Natural killer cell (primary cell): ENCODE results near the gene FBXO34. TPM values are rescaled to one million over a fixed set of nuclear protein-coding genes. Genes with fewer than 3 reads are reported as not detected.

Source experiments
- ATAC-seq, 3 donors: fragments of 150-1000 bp in 2 of 3; fragments of 200-7000 bp in 1 of 3; cut with Tn5 transposase; 1 replicate in 1 of 3; 2 replicates in 2 of 3; pipeline ENCODE4 v1.10.0; 2021; ENCODE audit warnings: mild to moderate bottlenecking in 2 of 3, moderate library complexity in 2 of 3
- DNase-seq, 2 donors: peaks; one replicate each; pipeline versions ENCODE4 v3.0.0 to v3.0.0-alpha.2; 2013 to 2021; ENCODE audit warnings: mixed read lengths in 1 of 2
- H3K27ac ChIP-seq: one replicate; pipeline ENCODE4 v1.5.1; 2013; ENCODE audit warnings: mild to moderate bottlenecking, low read length
- H3K27me3 ChIP-seq: one replicate; pipeline ENCODE4 v1.6.1; 2013; ENCODE audit warnings: low read length; ENCODE audit not compliant: control insufficient read depth, insufficient read depth
- H3K36me3 ChIP-seq: one replicate; pipeline ENCODE4 v1.6.1; 2013; ENCODE audit warnings: low read length; ENCODE audit not compliant: control insufficient read depth, insufficient read depth
- H3K4me1 ChIP-seq: one replicate; pipeline ENCODE4 v1.6.1; 2013; ENCODE audit warnings: low read length; ENCODE audit not compliant: control insufficient read depth, insufficient read depth
- H3K4me3 ChIP-seq: one replicate; pipeline ENCODE4 v1.5.1; 2013; ENCODE audit warnings: low read length
- H3K9me3 ChIP-seq: one replicate; pipeline ENCODE4 v1.6.1; 2013; ENCODE audit warnings: low read length; ENCODE audit not compliant: control insufficient read depth, insufficient read depth
- H3K27ac Mint-ChIP-seq, 2 donors: one replicate each; pipeline ENCODE4 v1.8.0; 2022; ENCODE audit warnings: mild to moderate bottlenecking in 2 of 2, mixed read lengths in 2 of 2, moderate library complexity in 1 of 2
- H3K27me3 Mint-ChIP-seq, 2 donors: one replicate each; pipeline ENCODE4 v1.8.0; 2022; ENCODE audit warnings: low read depth in 2 of 2, mixed read lengths in 2 of 2
- H3K36me3 Mint-ChIP-seq: one replicate; pipeline ENCODE4 v1.8.0; 2022; ENCODE audit warnings: mixed read lengths
- H3K4me1 Mint-ChIP-seq, 2 donors: one replicate each; pipeline ENCODE4 v1.8.0; 2022; ENCODE audit warnings: mixed read lengths in 2 of 2
- H3K4me3 Mint-ChIP-seq: one replicate; pipeline ENCODE4 v1.8.0; 2022; ENCODE audit warnings: mild to moderate bottlenecking, moderate library complexity, mixed read lengths
- H3K9me3 Mint-ChIP-seq, 2 donors: one replicate each; pipeline ENCODE4 v1.8.0; 2022; ENCODE audit warnings: mixed read lengths in 2 of 2
- WGBS: methylation state at CpG from one replicate; pipeline ENCODE4 v1.1.7; 2013; ENCODE audit warnings: missing lambda C conversion rate; ENCODE audit not compliant: insufficient coverage; 5-methylcytosine and 5-hydroxymethylcytosine counted together
- intact Hi-C: fragments of 100-400 bp; cut with micrococcal nuclease; formaldehyde crosslinking; loops from one replicate; pipeline ENCODE4 v1.14.2; 2022
- total RNA-seq, 4 donors: library from RNA; stranded (reverse); fragments of 120-200 nt in 1 of 4; gene quantifications; one replicate each; pipeline versions ENCODE4 v1.2.3 to v1.2.4, GENCODE V29; 2013 to 2022
- TF ChIP-seq, protein P1 (sequence below): fragments of 200-600 bp; IDR thresholded peaks from one replicate; pipeline ENCODE4 v1.8.0; 2022; ENCODE audit warnings: antibody characterized with exemption

The FBXO34 gene, protein sequence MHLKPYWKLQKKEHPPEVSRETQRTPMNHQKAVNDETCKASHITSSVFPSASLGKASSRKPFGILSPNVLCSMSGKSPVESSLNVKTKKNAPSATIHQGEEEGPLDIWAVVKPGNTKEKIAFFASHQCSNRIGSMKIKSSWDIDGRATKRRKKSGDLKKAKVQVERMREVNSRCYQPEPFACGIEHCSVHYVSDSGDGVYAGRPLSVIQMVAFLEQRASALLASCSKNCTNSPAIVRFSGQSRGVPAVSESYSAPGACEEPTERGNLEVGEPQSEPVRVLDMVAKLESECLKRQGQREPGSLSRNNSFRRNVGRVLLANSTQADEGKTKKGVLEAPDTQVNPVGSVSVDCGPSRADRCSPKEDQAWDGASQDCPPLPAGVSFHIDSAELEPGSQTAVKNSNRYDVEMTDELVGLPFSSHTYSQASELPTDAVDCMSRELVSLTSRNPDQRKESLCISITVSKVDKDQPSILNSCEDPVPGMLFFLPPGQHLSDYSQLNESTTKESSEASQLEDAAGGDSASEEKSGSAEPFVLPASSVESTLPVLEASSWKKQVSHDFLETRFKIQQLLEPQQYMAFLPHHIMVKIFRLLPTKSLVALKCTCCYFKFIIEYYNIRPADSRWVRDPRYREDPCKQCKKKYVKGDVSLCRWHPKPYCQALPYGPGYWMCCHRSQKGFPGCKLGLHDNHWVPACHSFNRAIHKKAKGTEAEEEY
- 10 to 100 TPM; 34.7 to 39.3 (median 36.6) TPM for total RNA-seq
- total RNA-seq (2013), result 43.0 TPM

DNA sequence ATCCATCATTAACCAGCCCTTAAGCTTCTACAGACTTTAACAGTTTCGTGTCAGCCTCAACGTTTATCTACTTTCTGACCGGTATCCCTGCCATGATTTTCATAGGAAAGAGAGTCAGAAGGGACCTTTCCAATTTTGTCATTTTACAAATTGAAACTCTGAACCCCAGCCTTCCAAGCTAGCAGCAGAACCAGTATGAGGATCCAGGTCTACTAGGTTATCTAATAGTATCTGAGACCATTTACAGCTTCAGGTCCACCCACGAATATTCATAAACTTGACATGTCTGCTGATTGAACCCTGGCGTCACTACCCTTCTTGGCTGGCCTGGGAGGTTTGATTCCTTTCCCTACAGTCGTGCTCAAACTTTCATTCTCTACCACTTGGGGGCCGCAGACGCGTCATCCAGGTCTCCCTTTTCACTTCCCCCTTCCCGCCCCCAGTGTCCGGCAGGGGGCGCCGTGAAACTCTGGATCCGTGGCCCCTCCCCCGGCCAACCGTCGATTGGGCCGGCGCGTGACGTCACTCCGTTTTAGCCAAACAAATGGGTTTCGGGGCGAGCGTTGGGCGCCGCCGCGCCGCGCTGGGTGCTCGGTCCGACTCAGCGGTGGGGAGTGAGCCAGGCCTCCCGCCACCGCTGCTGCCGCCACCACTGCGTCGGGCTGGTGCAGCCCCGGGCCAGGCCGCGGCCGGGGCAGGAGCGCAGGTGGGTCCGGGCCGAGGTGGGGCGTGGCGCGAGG lies at the start of gene FBXO34:
FBXO34 (plus strand) TSS at position 590 of the 740 bp plus-strand sequence. CDS start 78,970 bp downstream, outside the sequence.
- Histone ChIP-seq H3K9me3 (no peaks in the 10 kb centered on the region), H3K36me3 (no peaks in the 10 kb centered on the region), H3K27me3 (no peaks in the 10 kb centered on the region), H3K27ac (peak within 1 kb of the TSS; percentile 98), H3K4me1 (peaks cover 9% of the 10 kb centered on the region), H3K4me3 (peak within 1 kb of the TSS; percentile 99)
- Mint-ChIP-seq H3K4me1 (peaks cover 33 to 38% of the 10 kb centered on the region in 2 donors), H3K4me3 (peak within 1 kb of the TSS; percentile 92), H3K36me3 (no peaks in the 10 kb centered on the region), H3K27me3 (no peaks in the 10 kb centered on the region), H3K27ac (peak within 1 kb of the TSS; percentile 90 to 94), H3K9me3 (no peaks in the 10 kb centered on the region)
- intact Hi-C loops, result loop anchor here (1.0 to 10.0 kb wide), 3 partner anchors 66 to 216 kb away; partner anchors contain the start of gene MAPK1IP1L
- DNase-seq, result peak; percentile 99 to 100
- 2% methylated on average over 49 of the region's 49 CpGs for WGBS
- ATAC-seq, result peak; percentile 89 to 98 (median 90)
- TF ChIP-seq, protein P1, sequence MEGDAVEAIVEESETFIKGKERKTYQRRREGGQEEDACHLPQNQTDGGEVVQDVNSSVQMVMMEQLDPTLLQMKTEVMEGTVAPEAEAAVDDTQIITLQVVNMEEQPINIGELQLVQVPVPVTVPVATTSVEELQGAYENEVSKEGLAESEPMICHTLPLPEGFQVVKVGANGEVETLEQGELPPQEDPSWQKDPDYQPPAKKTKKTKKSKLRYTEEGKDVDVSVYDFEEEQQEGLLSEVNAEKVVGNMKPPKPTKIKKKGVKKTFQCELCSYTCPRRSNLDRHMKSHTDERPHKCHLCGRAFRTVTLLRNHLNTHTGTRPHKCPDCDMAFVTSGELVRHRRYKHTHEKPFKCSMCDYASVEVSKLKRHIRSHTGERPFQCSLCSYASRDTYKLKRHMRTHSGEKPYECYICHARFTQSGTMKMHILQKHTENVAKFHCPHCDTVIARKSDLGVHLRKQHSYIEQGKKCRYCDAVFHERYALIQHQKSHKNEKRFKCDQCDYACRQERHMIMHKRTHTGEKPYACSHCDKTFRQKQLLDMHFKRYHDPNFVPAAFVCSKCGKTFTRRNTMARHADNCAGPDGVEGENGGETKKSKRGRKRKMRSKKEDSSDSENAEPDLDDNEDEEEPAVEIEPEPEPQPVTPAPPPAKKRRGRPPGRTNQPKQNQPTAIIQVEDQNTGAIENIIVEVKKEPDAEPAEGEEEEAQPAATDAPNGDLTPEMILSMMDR, result peak; percentile 97

DNA sequence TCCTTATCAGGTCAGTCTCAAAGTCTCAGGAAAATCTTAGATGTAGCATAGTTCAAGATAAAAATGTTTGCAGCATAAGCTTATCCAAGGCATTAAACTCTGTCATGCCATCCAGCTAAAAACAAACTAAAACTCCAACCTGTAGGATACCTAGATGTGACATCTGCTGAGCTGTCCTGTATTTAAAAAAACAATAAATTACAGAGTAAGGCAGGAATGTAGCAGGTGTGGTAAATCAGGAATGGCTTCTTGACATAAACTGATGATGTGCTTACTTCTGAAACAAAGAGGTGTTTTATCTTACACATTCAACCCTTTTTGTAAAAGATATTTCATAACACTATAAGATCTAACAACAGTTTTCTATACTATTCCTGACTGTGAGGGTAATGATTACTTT lies 49.3 kb upstream of the FBXO34 start:
- Mint-ChIP-seq H3K4me3 (no peak overlapping the region), H3K27ac (no peak overlapping the region), H3K9me3 (peaks cover 0 to 2% of the 10 kb centered on the region in 2 donors), H3K27me3 (no peaks in the 10 kb centered on the region), H3K4me1 (no peaks in the 10 kb centered on the region), H3K36me3 (peaks cover 7% of the 10 kb centered on the region)
- Histone ChIP-seq H3K27me3 (no peaks in the 10 kb centered on the region), H3K27ac (no peak overlapping the region), H3K4me3 (no peak overlapping the region), H3K4me1 (no peaks in the 10 kb centered on the region), H3K36me3 (no peaks in the 10 kb centered on the region), H3K9me3 (peaks cover under 1% of the 10 kb centered on the region)
- ATAC-seq (no peak), DNase-seq (no peak)
- intact Hi-C loops, result no loop called here
- TF ChIP-seq, protein P1, result no peak

DNA sequence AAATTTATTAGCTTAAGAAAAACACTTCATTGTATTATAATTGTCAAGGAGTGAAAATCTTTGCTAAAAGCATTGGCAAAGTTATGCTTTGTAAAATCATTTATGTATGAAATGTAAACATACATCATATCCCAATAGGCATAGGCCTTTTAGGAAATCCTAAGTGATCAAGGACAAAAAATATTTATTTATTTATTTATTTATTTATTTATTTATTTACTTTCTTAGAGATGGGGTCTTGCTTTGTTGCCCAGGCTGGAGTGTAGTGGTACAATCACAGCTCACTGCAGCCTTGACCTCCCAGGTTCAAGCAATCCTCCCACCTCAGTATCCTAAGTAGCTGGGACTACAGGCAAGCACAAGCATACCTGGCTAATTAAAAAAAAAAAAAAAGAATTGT lies 47.9 kb upstream of the FBXO34 start:
- no peak overlapping the region for H3K27ac ChIP-seq
- H3K27me3 ChIP-seq, result no peaks in the 10 kb centered on the region
- H3K27me3 Mint-ChIP-seq, result no peaks in the 10 kb centered on the region
- intact Hi-C loops, result no loop called here
- no peaks in the 10 kb centered on the region for H3K4me1 ChIP-seq
- peaks cover 10% of the 10 kb centered on the region for H3K36me3 Mint-ChIP-seq
- H3K9me3 ChIP-seq, result peaks cover 4% of the 10 kb centered on the region
- no peak overlapping the region for H3K4me3 ChIP-seq
- H3K4me3 Mint-ChIP-seq, result no peak overlapping the region
- no peak for ATAC-seq
- H3K27ac Mint-ChIP-seq, result no peak overlapping the region
- no peak for DNase-seq
- H3K36me3 ChIP-seq, result no peaks in the 10 kb centered on the region
- H3K9me3 Mint-ChIP-seq, result peaks cover 0 to 4% of the 10 kb centered on the region in 2 donors
- H3K4me1 Mint-ChIP-seq, result no peaks in the 10 kb centered on the region
- TF ChIP-seq, protein P1, result no peak
